Heart left ventricle (tissue), 11 donors: Measurements from ENCODE around the gene ARFGAP2. TPM values are rescaled to one million over a fixed set of nuclear protein-coding genes. Genes with fewer than 3 reads are reported as not detected.

ENCODE experiments used
- microRNA-seq, 4 donors: library from miRNA; unstranded; fragments of <30 nt; microRNA quantifications; one replicate each; pipeline versions ENCODE4 to v1.2.0, GENCODE V29; 2017 to 2020
- polyA plus RNA-seq, 2 donors: library from polyadenylated mRNA; stranded (reverse); fragments of 200-250 nt; gene quantifications; one replicate each; pipeline ENCODE4 v1.2.3, GENCODE V29; 2013
- total RNA-seq, 9 donors: library from RNA; depleted of rRNA in 2 of 9; stranded (reverse); fragments of >200 nt in 2 of 9; fragmentation: NEBNext Ultra II Directional in 3 of 9; extraction: Animal tissue kit (Norgen Biotek cat#: 25700) in 3 of 9; gene quantifications; one replicate each; pipeline versions ENCODE4 v1.1.0 to v1.2.4, GENCODE V29; 2016 to 2023
- donor health status: ischemic (EF 13 %, LVEDD 7.1; RV severe dilation, severe dysfunction).
- donor health status: healthy with polysubstance abuse.
- donor health status: DM: no; HTN: yes; CAD: no.
- donor health status: DM: no; HTN: no; CAD: no.
- donor health status: ischemic (EF 25% LVEDD 5.7; RV mildly dilated, moderate dysfunction).
- donor health status: healthy.
- donor health status: DM: yes; HTN: yes; CAD: no.
- donor health status: PGD.
- donor health status: nonischemic (EF 23%, LVEDD 6.1; RV moderate dilation, normal function).

Gene ARFGAP2
- total and polyA plus RNA-seq, 11 donors, result 47.5 to 96.1 (median 61.3) TPM

Small RNA genes lying within 50 kb of the gene (microRNA-seq; reads per million reads assigned to microRNA genes)
- gene MIR6745, result 0 to 0.41 (median 0.06) reads per million in 4 donors

Other genes starting within 250 kb of the ARFGAP2 start
- 10 to 100 TPM; 12.7 to 19.4 (median 14.7) TPM for gene CSTPP1, start 240.1 kb downstream of the ARFGAP2 start, total RNA-seq
- gene CSTPP1, start 240.1 kb downstream of the ARFGAP2 start, polyA plus RNA-seq, result 10 to 100 TPM in 1 of 2 donors, 1 to 10 TPM in 1; 9.9 to 33.4 TPM
- 100 to 1,000 TPM; 127 to 330 (median 211) TPM for gene PACSIN3, start 9.6 kb upstream of the ARFGAP2 start, total RNA-seq
- 100 to 1,000 TPM; 123 to 282 TPM for gene PACSIN3, start 9.6 kb upstream of the ARFGAP2 start, polyA plus RNA-seq
- 10 to 100 TPM in 4 of 9 donors, 1 to 10 TPM in 5; 8.0 to 28.5 (median 9.7) TPM for gene DDB2, start 38.1 kb upstream of the ARFGAP2 start, total RNA-seq
- gene DDB2, start 38.1 kb upstream of the ARFGAP2 start, polyA plus RNA-seq, result 10 to 100 TPM in 1 of 2 donors, 1 to 10 TPM in 1; 8.1 to 11.7 TPM
- gene ACP2, start 71.9 kb upstream of the ARFGAP2 start, total RNA-seq, result 10 to 100 TPM; 18.0 to 60.4 (median 26.6) TPM
- 10 to 100 TPM; 25.3 to 44.7 TPM for gene ACP2, start 71.9 kb upstream of the ARFGAP2 start, polyA plus RNA-seq
- 10 to 100 TPM in 5 of 9 donors, 1 to 10 TPM in 4; 3.9 to 38.5 (median 11.9) TPM for gene NR1H3, start 81.1 kb upstream of the ARFGAP2 start, total RNA-seq
- 10 to 100 TPM; 11.4 to 17.5 TPM for gene NR1H3, start 81.1 kb upstream of the ARFGAP2 start, polyA plus RNA-seq
- gene MADD, start 93.3 kb upstream of the ARFGAP2 start, total RNA-seq, result 10 to 100 TPM; 30.1 to 60.6 (median 42.0) TPM
- 10 to 100 TPM; 22.6 to 37.5 TPM for gene MADD, start 93.3 kb upstream of the ARFGAP2 start, polyA plus RNA-seq
- gene MYBPC3, start 175.8 kb upstream of the ARFGAP2 start, total RNA-seq, result 1,000 to 10,000 TPM; 1,340 to 3,074 (median 2,074) TPM
- 1,000 to 10,000 TPM in 1 of 2 donors, 100 to 1,000 TPM in 1; 425 to 1,204 TPM for gene MYBPC3, start 175.8 kb upstream of the ARFGAP2 start, polyA plus RNA-seq
- 10 to 100 TPM in 4 of 9 donors, 1 to 10 TPM in 5; 2.8 to 78.9 (median 8.5) TPM for gene SPI1, start 201.7 kb upstream of the ARFGAP2 start, total RNA-seq
- 1 to 10 TPM; 4.3 to 7.7 TPM for gene SPI1, start 201.7 kb upstream of the ARFGAP2 start, polyA plus RNA-seq
- gene SLC39A13, start 231.7 kb upstream of the ARFGAP2 start, total RNA-seq, result 10 to 100 TPM; 33.5 to 82.8 (median 45.3) TPM
- gene SLC39A13, start 231.7 kb upstream of the ARFGAP2 start, polyA plus RNA-seq, result 10 to 100 TPM; 56.5 to 97.3 TPM
- gene PSMC3, start 249.6 kb upstream of the ARFGAP2 start, total RNA-seq, result 100 to 1,000 TPM; 121 to 215 (median 151) TPM
- gene PSMC3, start 249.6 kb upstream of the ARFGAP2 start, polyA plus RNA-seq, result 100 to 1,000 TPM; 195 to 258 TPM